Spleen (tissue), 11 donors: ENCODE results near the gene TMEM14B. TPM values are rescaled to one million over a fixed set of nuclear protein-coding genes. Genes with fewer than 3 reads are reported as not detected.

Experiments
- DNase-seq: peaks from one replicate; pipeline ENCODE4 v3.0.0-alpha.2; 2020
- H3K27ac ChIP-seq, 8 donors: fragments of 200-600 bp; sonication (generic) in 7 of 8; 1 replicate in 4 of 8; 2 replicates in 4 of 8; pipeline versions ENCODE4 v1.5.0 to v1.8.0; 2016 to 2021; ENCODE audit warnings: inconsistent platforms in 4 of 8, mild to moderate bottlenecking in 4 of 8, moderate library complexity in 1 of 8
- H3K27me3 ChIP-seq, 7 donors: fragments of 200-600 bp; sonication (generic) in 6 of 7; replicated peaks in 1 of 7; 1 replicate in 4 of 7; 2 replicates in 3 of 7; pipeline versions ENCODE4 v1.5.0 to v1.8.0; 2016 to 2021; ENCODE audit warnings: inconsistent platforms in 3 of 7, mild to moderate bottlenecking in 1 of 7
- H3K36me3 ChIP-seq, 6 donors: fragments of 200-600 bp; sonication (generic) in 5 of 6; 1 replicate in 4 of 6; 2 replicates in 2 of 6; pipeline versions ENCODE4 v1.5.0 to v1.8.0; 2016 to 2021; ENCODE audit warnings: inconsistent platforms in 2 of 6
- H3K4me1 ChIP-seq, 6 donors: fragments of 200-600 bp; sonication (generic) in 5 of 6; 1 replicate in 3 of 6; 2 replicates in 3 of 6; pipeline versions ENCODE4 v1.5.0 to v1.8.0; 2016 to 2021; ENCODE audit warnings: inconsistent platforms in 3 of 6
- H3K4me3 ChIP-seq, 8 donors: fragments of 200-600 bp; sonication (generic) in 7 of 8; 1 replicate in 4 of 8; 2 replicates in 4 of 8; pipeline versions ENCODE4 v1.5.0 to v1.8.0; 2016 to 2021; ENCODE audit warnings: inconsistent platforms in 4 of 8, mild to moderate bottlenecking in 4 of 8, moderate library complexity in 2 of 8
- H3K9me3 ChIP-seq, 8 donors: fragments of 200-600 bp; sonication (generic) in 7 of 8; 1 replicate in 4 of 8; 2 replicates in 4 of 8; pipeline versions ENCODE4 v1.5.0 to v1.8.0; 2016 to 2021; ENCODE audit warnings: inconsistent platforms in 4 of 8
- CTCF ChIP-seq, 11 experiments: fragments of 200-600 bp in 7 of 11; fragments of 450-650 bp in 4 of 11; sonication (generic) in 4 of 11; IDR thresholded peaks in 8 of 11; conservative IDR thresholded peaks in 3 of 11; 1 replicate in 7 of 11; 2 replicates in 4 of 11; pipeline versions ENCODE4 v1.4.0 to v1.8.0; 2016 to 2021; ENCODE audit warnings: antibody characterized with exemption in 11 of 11, inconsistent platforms in 4 of 11, mild to moderate bottlenecking in 1 of 11
- POLR2A ChIP-seq, 3 donors: fragments of 450-650 bp; IDR thresholded peaks; one replicate each; pipeline ENCODE4 v1.5.1; 2017; ENCODE audit warnings: antibody characterized with exemption in 3 of 3, mild to moderate bottlenecking in 1 of 3
- POLR2AphosphoS5 ChIP-seq, 3 donors: sonication (generic); formaldehyde crosslinking; IDR thresholded peaks; one replicate each; pipeline ENCODE4 v1.5.1; 2017; ENCODE audit warnings: antibody characterized with exemption in 3 of 3
- WGBS, 5 donors: extraction: QIAGEN DNeasy Blood & Tissue Kit in 3 of 5; methylation state at CpG; one replicate each; pipeline versions ENCODE4 v1.1.5 to v1.1.7; 2013 to 2018; 5-methylcytosine and 5-hydroxymethylcytosine counted together
- intact Hi-C: fragments of 100-400 bp; cut with DNase I; formaldehyde crosslinking; loops from one replicate; pipeline ENCODE4 v1.15.0; 2023; ENCODE audit warnings: low total_unique reads
- polyA plus RNA-seq, 3 donors: library from polyadenylated mRNA; stranded (reverse); fragments of 200-250 nt; gene quantifications; one replicate each; pipeline ENCODE4 v1.2.1, GENCODE V29; 2013
- total RNA-seq, 7 donors: library from RNA; depleted of rRNA in 3 of 7; stranded (reverse); fragments of >200 nt in 3 of 7; fragmentation: NEBNext Ultra II Directional in 4 of 7; extraction: Animal tissue kit (Norgen Biotek cat#: 25700) in 4 of 7; gene quantifications; one replicate each; pipeline versions ENCODE4 v1.1.0 to v1.2.1, GENCODE V29; 2016 to 2021
- donor health status: healthy with polysubstance abuse.
- donor health status: DM: no; HTN: no; CAD: no; lungs with moderate emphysema.
- donor health status: DM: no; HTN: no; CAD: no.
- donor health status: Bipolar disorder and iron deficiency.
- donor health status: healthy.
- donor health status: DM: no; HTN: no; CAD: no.
- donor health status: DM: yes; HTN: yes; CAD: no.

TMEM14B gene
- total and polyA plus RNA-seq, 10 donors, result 49.7 to 83.5 (median 59.5) TPM

GRCh38 chr6:10725716-10726115 lies 21.9 kb upstream of the TMEM14B start:
- H3K4me3 ChIP-seq, result no peak overlapping the region
- WGBS, 5 donors, result 90 to 96% (median 92%) methylated on average over 9 of the region's 9 CpGs
- intact Hi-C loops, result no loop called here
- peaks cover 11 to 61% (median 36%) of the 10 kb centered on the region in 6 donors for H3K4me1 ChIP-seq
- no peak for DNase-seq
- TF ChIP-seq POLR2A (IDR thresholded peaks at IDR 0.05) (no peak), CTCF (IDR thresholded peaks at IDR 0.05 in 8 of 11, conservative IDR thresholded peaks at IDR 0.05 in 3 of 11) (no peak), POLR2AphosphoS5 (IDR thresholded peaks at IDR 0.05) (no peak)
- no peaks in the 10 kb centered on the region for H3K27me3 ChIP-seq
- H3K36me3 ChIP-seq, result peaks cover 0 to 51% (median 9%) of the 10 kb centered on the region in 6 donors
- no peaks in the 10 kb centered on the region for H3K9me3 ChIP-seq
- H3K27ac ChIP-seq, result no peak overlapping the region

- no peaks in the 10 kb centered on the region for H3K27me3 ChIP-seq
- TF ChIP-seq POLR2A (IDR thresholded peaks at IDR 0.05) (no peak), POLR2AphosphoS5 (IDR thresholded peaks at IDR 0.05) (no peak), CTCF (IDR thresholded peaks at IDR 0.05 in 8 of 11, conservative IDR thresholded peaks at IDR 0.05 in 3 of 11) (no peak)
- intact Hi-C loops, result no loop called here
- no peak overlapping the region for H3K27ac ChIP-seq
- 68 to 76% (median 72%) methylated on average over 3 of the region's 3 CpGs for WGBS, 5 donors
- H3K9me3 ChIP-seq, result no peaks in the 10 kb centered on the region
- H3K4me1 ChIP-seq, result peaks cover 0 to 17% (median 4%) of the 10 kb centered on the region in 6 donors
- H3K4me3 ChIP-seq, result no peak overlapping the region
- peaks cover 0 to 76% (median 22%) of the 10 kb centered on the region in 6 donors for H3K36me3 ChIP-seq
- no peak for DNase-seq
Measured at GRCh38 chr6:10730254-10730653, 17.4 kb upstream of the TMEM14B start.

GRCh38 chr6:10733151-10733715 lies 14.4 kb upstream of the TMEM14B start:
- Histone ChIP-seq H3K9me3 (no peaks in the 10 kb centered on the region), H3K4me1 (no peaks in the 10 kb centered on the region), H3K27ac (no peak overlapping the region), H3K27me3 (no peaks in the 10 kb centered on the region), H3K4me3 (no peak overlapping the region), H3K36me3 (peaks cover 0 to 58% (median 20%) of the 10 kb centered on the region in 6 donors)
- no peak for TF ChIP-seq POLR2AphosphoS5 (IDR thresholded peaks at IDR 0.05)
- TF ChIP-seq CTCF (IDR thresholded peaks at IDR 0.05 in 8 of 11, conservative IDR thresholded peaks at IDR 0.05 in 3 of 11), result no peak
- TF ChIP-seq POLR2A (IDR thresholded peaks at IDR 0.05), result no peak
- intact Hi-C loops, result no loop called here
- 87 to 95% (median 94%) methylated on average over 17 of the region's 17 CpGs for WGBS, 5 donors
- DNase-seq, result no peak

- H3K4me1 ChIP-seq, result no peaks in the 10 kb centered on the region
- H3K9me3 ChIP-seq, result no peaks in the 10 kb centered on the region
- WGBS, 5 donors, result 94 to 99% (median 97%) methylated on average over 3 of the region's 3 CpGs
- intact Hi-C loops, result no loop called here
- TF ChIP-seq POLR2A (IDR thresholded peaks at IDR 0.05) (no peak), CTCF (IDR thresholded peaks at IDR 0.05 in 8 of 11, conservative IDR thresholded peaks at IDR 0.05 in 3 of 11) (no peak), POLR2AphosphoS5 (IDR thresholded peaks at IDR 0.05) (no peak)
- no peak overlapping the region for H3K27ac ChIP-seq
- no peak for DNase-seq
- H3K36me3 ChIP-seq, result peaks cover 0 to 52% (median 20%) of the 10 kb centered on the region in 6 donors
- H3K4me3 ChIP-seq, result no peak overlapping the region
- no peaks in the 10 kb centered on the region for H3K27me3 ChIP-seq
Measured at GRCh38 chr6:10733863-10734262, 13.7 kb upstream of the TMEM14B start.
